ENCODE data around the gene IFITM2.
"Not testable (repeated sequence)": the region's sequence is repeated elsewhere in the genome, so short reads cannot be mapped to it uniquely, and the experiment has no call there.

The IFITM2 gene

GRCh38 chr11:327581-327923, 19.9 kb downstream of the IFITM2 start:
- no peak for DNase-seq

- no peak for DNase-seq
Observed at GRCh38 chr11:328012-328411, 20.4 kb downstream of the IFITM2 start.

GRCh38 chr11:328516-329100, 21.0 kb downstream of the IFITM2 start:
- DNase-seq: not testable (repeated sequence)

- DNase-seq: no peak
Observed at GRCh38 chr11:329886-330253, 22.3 kb downstream of the IFITM2 start.

- no peak for DNase-seq
Observed at GRCh38 chr11:330307-330693, 22.7 kb downstream of the IFITM2 start.

GRCh38 chr11:330694-331357, 23.2 kb downstream of the IFITM2 start:
- no peak for DNase-seq

GRCh38 chr11:331358-332060, 23.9 kb downstream of the IFITM2 start:
- DNase-seq: no peak

GRCh38 chr11:332651-333480, 25.2 kb downstream of the IFITM2 start:
- no peak for DNase-seq

GRCh38 chr11:333616-334263, 26.1 kb downstream of the IFITM2 start:
- DNase-seq: not testable (repeated sequence)

GRCh38 chr11:334264-334994, 26.8 kb downstream of the IFITM2 start:
- no peak for DNase-seq

GRCh38 chr11:335779-336658, 28.4 kb downstream of the IFITM2 start:
- DNase-seq: no peak

- DNase-seq: no peak
Observed at GRCh38 chr11:336659-337198, 29.1 kb downstream of the IFITM2 start.

GRCh38 chr11:337711-338110, 30.1 kb downstream of the IFITM2 start:
- no peak for DNase-seq

- no peak for DNase-seq
Observed at GRCh38 chr11:339963-340362, 32.3 kb downstream of the IFITM2 start.

- no peak for DNase-seq
Observed at GRCh38 chr11:340539-341512, 33.2 kb downstream of the IFITM2 start.

GRCh38 chr11:342328-342727, 34.7 kb downstream of the IFITM2 start:
- no peak for DNase-seq

GRCh38 chr11:344836-345578, 37.4 kb downstream of the IFITM2 start:
- no peak for DNase-seq

GRCh38 chr11:346529-346928, 38.9 kb downstream of the IFITM2 start:
- no peak for DNase-seq
